Body of pancreas (tissue), 4 donors: ENCODE results near the gene PMIS2. TPM values are rescaled to one million over a fixed set of nuclear protein-coding genes. Genes with fewer than 3 reads are reported as not detected.

ENCODE experiments used
- ATAC-seq: fragments of 150-250 bp; one replicate; pipeline ENCODE4 v1.9.1; 2016
- DNase-seq, 4 donors: peaks; one replicate each; pipeline ENCODE4 v3.0.0-alpha.2; 2019
- H3K27ac ChIP-seq, 4 donors: fragments of 200-600 bp; sonication (generic); 1 replicate in 3 of 4; 2 replicates in 1 of 4; pipeline versions ENCODE4 v1.5.1 to v1.6.1; 2016 to 2019; ENCODE audit warnings: mild to moderate bottlenecking in 1 of 4, mixed read lengths in 1 of 4, moderate library complexity in 1 of 4
- H3K27me3 ChIP-seq, 2 donors: fragments of 200-600 bp; sonication (generic); one replicate each; pipeline ENCODE4 v1.6.0; 2016; ENCODE audit warnings: mild to moderate bottlenecking in 1 of 2
- H3K36me3 ChIP-seq, 2 donors: fragments of 200-600 bp; sonication (generic); replicated peaks in 1 of 2; 2 replicates each; pipeline ENCODE4 v1.5.1; 2016; ENCODE audit warnings: low read depth in 2 of 2; ENCODE audit not compliant: insufficient read depth in 1 of 2
- H3K4me1 ChIP-seq: fragments of 200-600 bp; sonication (generic); one replicate; pipeline ENCODE4 v1.6.0; 2016
- H3K4me3 ChIP-seq, 2 donors: fragments of 200-600 bp; sonication (generic); 1 replicate in 1 of 2; 2 replicates in 1 of 2; pipeline ENCODE4 v1.5.1; 2016 to 2019
- H3K9me3 ChIP-seq, 3 donors: fragments of 200-600 bp; sonication (generic); 1 replicate in 2 of 3; 2 replicates in 1 of 3; pipeline ENCODE4 v1.5.1; 2016
- POLR2A ChIP-seq, 3 donors: fragments of 450-650 bp; IDR thresholded peaks; one replicate each; pipeline ENCODE4 v1.6.1; 2016; ENCODE audit warnings: antibody characterized with exemption in 3 of 3, mild to moderate bottlenecking in 2 of 3
- WGBS, 2 donors: methylation state at CpG; one replicate each; pipeline ENCODE4 v1.1.5; 2017; 5-methylcytosine and 5-hydroxymethylcytosine counted together
- intact Hi-C: fragments of 100-400 bp; cut with DNase I; formaldehyde crosslinking; loops from one replicate; pipeline ENCODE4 v1.15.1; 2023
- total RNA-seq, 2 donors: library from RNA; depleted of rRNA; stranded (reverse); fragments of >200 nt; gene quantifications; one replicate each; pipeline ENCODE4 v1.1.0, GENCODE V29; 2016
- TF ChIP-seq, protein P1 (sequence below), 7 experiments: fragments of 450-650 bp in 4 of 7; fragments of 200-600 bp in 3 of 7; sonication (generic) in 3 of 7; IDR thresholded peaks; one replicate each; pipeline ENCODE4 v1.5.1; 2016 to 2019; ENCODE audit warnings: antibody characterized with exemption in 7 of 7

Gene PMIS2
- total RNA-seq, 2 donors from 2014 or later = not detected

DNA sequence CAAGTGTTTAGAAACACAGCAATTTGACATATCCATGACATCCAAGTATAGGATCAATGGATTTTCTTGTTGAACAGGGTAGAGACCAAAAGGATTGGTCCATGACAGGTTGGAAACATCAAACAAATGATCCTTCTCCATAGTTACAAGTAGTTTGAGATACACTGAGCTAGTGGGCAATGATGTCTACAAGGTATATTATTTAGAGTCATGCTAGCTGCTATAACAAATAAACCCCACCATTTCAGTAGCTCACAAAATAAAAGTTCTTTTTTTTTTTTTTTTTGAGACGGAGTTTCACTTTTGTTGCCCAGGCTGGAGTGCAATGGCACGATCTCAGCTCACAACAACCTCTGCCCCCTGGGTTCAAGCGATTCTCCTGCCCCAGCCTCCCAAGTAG lies 21.7 kb downstream of the PMIS2 start:
- Histone ChIP-seq H3K4me1 (peaks cover 7% of the 10 kb centered on the region), H3K4me3 (no peak overlapping the region), H3K9me3 (no peaks in the 10 kb centered on the region), H3K27me3 (no peaks in the 10 kb centered on the region), H3K27ac (no peak overlapping the region), H3K36me3 (no peaks in the 10 kb centered on the region)
- TF ChIP-seq, protein P1, sequence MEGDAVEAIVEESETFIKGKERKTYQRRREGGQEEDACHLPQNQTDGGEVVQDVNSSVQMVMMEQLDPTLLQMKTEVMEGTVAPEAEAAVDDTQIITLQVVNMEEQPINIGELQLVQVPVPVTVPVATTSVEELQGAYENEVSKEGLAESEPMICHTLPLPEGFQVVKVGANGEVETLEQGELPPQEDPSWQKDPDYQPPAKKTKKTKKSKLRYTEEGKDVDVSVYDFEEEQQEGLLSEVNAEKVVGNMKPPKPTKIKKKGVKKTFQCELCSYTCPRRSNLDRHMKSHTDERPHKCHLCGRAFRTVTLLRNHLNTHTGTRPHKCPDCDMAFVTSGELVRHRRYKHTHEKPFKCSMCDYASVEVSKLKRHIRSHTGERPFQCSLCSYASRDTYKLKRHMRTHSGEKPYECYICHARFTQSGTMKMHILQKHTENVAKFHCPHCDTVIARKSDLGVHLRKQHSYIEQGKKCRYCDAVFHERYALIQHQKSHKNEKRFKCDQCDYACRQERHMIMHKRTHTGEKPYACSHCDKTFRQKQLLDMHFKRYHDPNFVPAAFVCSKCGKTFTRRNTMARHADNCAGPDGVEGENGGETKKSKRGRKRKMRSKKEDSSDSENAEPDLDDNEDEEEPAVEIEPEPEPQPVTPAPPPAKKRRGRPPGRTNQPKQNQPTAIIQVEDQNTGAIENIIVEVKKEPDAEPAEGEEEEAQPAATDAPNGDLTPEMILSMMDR (IDR thresholded peaks at IDR 0.05) = no peak
- TF ChIP-seq POLR2A (IDR thresholded peaks at IDR 0.05) = no peak
- WGBS, 2 donors = 76 to 83% methylated on average over 3 of the region's 3 CpGs
- DNase-seq = no peak
- no peak for ATAC-seq
- intact Hi-C loops = no loop called here

GRCh38 chr19:35608251-35608650 lies 22.3 kb downstream of the PMIS2 start:
- TF ChIP-seq, protein P1 (IDR thresholded peaks at IDR 0.05) = no peak
- no peak for TF ChIP-seq POLR2A (IDR thresholded peaks at IDR 0.05)
- WGBS, 2 donors = 70 to 78% methylated on average over 2 of the region's 2 CpGs
- intact Hi-C loops = no loop called here

GRCh38 chr19:35609851-35610353 lies 23.9 kb downstream of the PMIS2 start:
- Histone ChIP-seq H3K4me1 (peaks cover 12% of the 10 kb centered on the region), H3K27ac (no peak overlapping the region), H3K27me3 (no peaks in the 10 kb centered on the region), H3K4me3 (no peak overlapping the region), H3K36me3 (no peaks in the 10 kb centered on the region), H3K9me3 (no peaks in the 10 kb centered on the region)
- ATAC-seq = no peak
- 47 to 88% methylated on average over 2 to 6 of the region's 6 CpGs for WGBS, 2 donors
- TF ChIP-seq, protein P1 (IDR thresholded peaks at IDR 0.05) = no peak
- TF ChIP-seq POLR2A (IDR thresholded peaks at IDR 0.05) = no peak
- intact Hi-C loops = no loop called here
- DNase-seq = no peak

More at GRCh38 chr19:35608251-35608650, 22.3 kb downstream of the PMIS2 start:
- DNase-seq (no peak), ATAC-seq (no peak)
- no peaks in the 10 kb centered on the region for H3K27me3 ChIP-seq
- H3K9me3 ChIP-seq = no peaks in the 10 kb centered on the region
- no peak overlapping the region for H3K4me3 ChIP-seq
- peaks cover 11% of the 10 kb centered on the region for H3K4me1 ChIP-seq
- H3K27ac ChIP-seq = no peak overlapping the region
- H3K36me3 ChIP-seq = no peaks in the 10 kb centered on the region

GRCh38 chr19:35612224-35612558 lies 26.2 kb downstream of the PMIS2 start:
- H3K9me3 ChIP-seq = no peaks in the 10 kb centered on the region
- WGBS, 2 donors = 28 to 32% methylated on average over 9 of the region's 9 CpGs
- DNase-seq = no peak
- H3K27ac ChIP-seq = peak overlapping the region in 3 of 4 donors; percentile 48 to 61 (median 56)
- peak overlapping the region in 1 of 2 donors; percentile 25 for H3K4me3 ChIP-seq
- no peaks in the 10 kb centered on the region for H3K27me3 ChIP-seq
- intact Hi-C loops = no loop called here
- no peaks in the 10 kb centered on the region for H3K36me3 ChIP-seq
- TF ChIP-seq POLR2A (IDR thresholded peaks at IDR 0.05) = no peak
- TF ChIP-seq, protein P1 (IDR thresholded peaks at IDR 0.05) = no peak
- peak; percentile 4 for ATAC-seq
- peaks cover 12% of the 10 kb centered on the region for H3K4me1 ChIP-seq
